Motor neuron (in vitro differentiated cells): ENCODE measurements around the gene SPECC1. TPM values are rescaled to one million over a fixed set of nuclear protein-coding genes. Genes with fewer than 3 reads are reported as not detected.

Source experiments
- ATAC-seq, 8 experiments: fragments of 200-7000 bp; cut with Tn5 transposase; replicated peaks in 6 of 8; 2 replicates each; pipeline ENCODE4 v1.8.0; 2021; ENCODE audit warnings: mild to moderate bottlenecking in 8 of 8, moderate library complexity in 8 of 8
- H3K27ac ChIP-seq, 2 donors: fragments of 250-450 bp; sonication (Bioruptor Pico); 2 replicates each; pipeline ENCODE4 v1.9.0; 2021; ENCODE audit warnings: antibody characterized with exemption in 2 of 2, mild to moderate bottlenecking in 2 of 2, moderate library complexity in 1 of 2
- H3K4me1 ChIP-seq, 2 donors: fragments of 250-450 bp; sonication (Bioruptor Pico); replicated peaks in 1 of 2; 2 replicates each; pipeline ENCODE4 v1.6.1; 2021; ENCODE audit warnings: antibody characterized with exemption in 2 of 2, mild to moderate bottlenecking in 2 of 2, moderate library complexity in 1 of 2
- H3K4me3 ChIP-seq, 5 donors: fragments of 250-450 bp; sonication (Bioruptor Pico); 2 replicates each; pipeline ENCODE4 v1.9.0; 2021; ENCODE audit warnings: antibody characterized with exemption in 5 of 5, mild to moderate bottlenecking in 5 of 5, moderate library complexity in 4 of 5
- WGBS, 10 experiments: fragments of 450-650 bp; shearing (Covaris generic); methylation state at CpG; one replicate each; pipeline ENCODE4 v1.0.0; 2022; 5-methylcytosine and 5-hydroxymethylcytosine counted together
- in situ Hi-C, 9 experiments: fragments of 400-800 bp; cut with MboI; loops; one replicate each; pipeline ENCODE4 v1.15.0; 2021; ENCODE audit warnings: low sequenced_read_pairs in 9 of 9, low pct_unique_long_range_greater_than_20kb in 2 of 9; ENCODE audit not compliant: unreplicated experiment in 9 of 9
- total RNA-seq, 8 experiments: library from RNA; unstranded; fragments of 300-600 nt; gene quantifications; 2 replicates each; pipeline versions ENCODE4 v1.2.3 to v1.2.4, GENCODE V29; 2022

The SPECC1 gene
- total RNA-seq, 8 experiments from 2014 or later = 25.8 to 269 (median 79.5) TPM

DNA sequence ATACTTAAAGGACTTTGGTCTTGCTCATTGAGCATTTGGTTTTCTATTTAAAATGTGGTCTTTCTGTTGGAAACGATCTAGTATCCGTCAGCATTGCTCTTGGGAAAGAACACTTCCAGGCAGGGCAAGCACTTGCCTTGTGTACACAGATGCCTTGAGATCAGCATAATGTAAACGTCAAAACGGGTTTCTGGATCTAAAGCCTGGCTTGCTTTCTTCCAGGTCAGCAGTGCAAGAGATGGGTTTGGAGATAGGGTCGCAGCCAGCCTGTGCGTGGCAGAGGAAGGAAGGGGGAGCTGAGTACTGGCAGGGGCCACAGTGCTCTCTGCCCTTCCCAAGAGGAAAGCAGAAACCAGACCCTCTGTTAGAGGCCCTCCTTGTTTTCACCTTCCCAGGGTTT is 282.7 kb downstream of the SPECC1 start:
- in situ Hi-C loops = no loop called here
- WGBS, 10 experiments = 22 to 100% (median 69%) methylated on average over 1 to 4 of the region's 6 CpGs; no CpG with 5 or more reads in 5 of the 10 experiments
- H3K4me3 ChIP-seq = no peak overlapping the region

GRCh38 chr17:20293501-20293900 is 284.3 kb downstream of the SPECC1 start:
- no peak for ATAC-seq
- H3K4me1 ChIP-seq = no peaks in the 10 kb centered on the region
- in situ Hi-C loops = no loop called here
- no peak overlapping the region for H3K4me3 ChIP-seq
- WGBS, 10 experiments = 25 to 100% (median 100%) methylated on average over 1 of the region's 2 CpGs; no CpG with 5 or more reads in 7 of the 10 experiments
- no peak overlapping the region for H3K27ac ChIP-seq

More for the DNA sequence above, 282.7 kb downstream of the SPECC1 start:
- Histone ChIP-seq H3K4me1 (no peaks in the 10 kb centered on the region), H3K27ac (no peak overlapping the region)
- peak in 2 of 8 experiments; percentile 61 to 87 for ATAC-seq

- Histone ChIP-seq H3K27ac (no peak overlapping the region), H3K4me3 (no peak overlapping the region), H3K4me1 (no peaks in the 10 kb centered on the region)
- no peak for ATAC-seq
- WGBS, 10 experiments = 58 to 100% (median 100%) methylated on average over 1 to 3 of the region's 6 CpGs; no CpG with 5 or more reads in 5 of the 10 experiments
- in situ Hi-C loops = no loop called here
Measured at GRCh38 chr17:20294120-20294519, 285.0 kb downstream of the SPECC1 start.

- no peak overlapping the region for H3K4me3 ChIP-seq
- ATAC-seq = no peak
- 43 to 100% (median 72%) methylated on average over 1 to 3 of the region's 3 CpGs; no CpG with 5 or more reads in 6 of the 10 experiments for WGBS, 10 experiments
- H3K27ac ChIP-seq = no peak overlapping the region
- in situ Hi-C loops = no loop called here
- peaks cover 0 to 6% of the 10 kb centered on the region in 2 donors for H3K4me1 ChIP-seq
Measured at GRCh38 chr17:20299013-20299412, 289.9 kb downstream of the SPECC1 start.

DNA sequence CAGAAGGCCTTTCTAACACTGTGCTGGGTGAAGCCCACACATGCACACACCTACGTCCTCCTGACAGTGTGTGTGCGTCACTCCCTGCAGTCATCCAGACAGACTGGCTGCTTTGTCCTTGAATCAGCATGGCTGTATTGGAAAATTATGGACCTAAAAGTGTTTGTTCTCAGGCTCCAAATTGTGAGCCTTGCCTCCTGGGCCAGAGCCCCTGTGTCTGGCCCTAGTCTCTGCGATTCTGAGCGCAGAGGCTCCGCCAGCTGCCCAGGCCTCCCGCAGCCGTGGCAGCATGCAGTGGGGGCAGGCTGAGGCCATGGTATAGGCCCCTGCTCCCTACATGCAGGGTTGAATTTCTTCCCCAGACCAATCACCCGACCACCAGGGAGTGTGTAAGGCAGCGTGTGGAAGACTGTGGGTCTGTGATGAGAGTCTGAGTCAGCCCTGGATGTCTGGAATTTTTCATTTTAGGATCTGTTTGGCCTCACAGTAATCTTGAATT is 291.3 kb downstream of the SPECC1 start:
- WGBS, 10 experiments = 21 to 100% (median 95%) methylated on average over 1 to 4 of the region's 9 CpGs; no CpG with 5 or more reads in 5 of the 10 experiments
- H3K27ac ChIP-seq = no peak overlapping the region
- in situ Hi-C loops = no loop called here
- ATAC-seq = peak in 5 of 8 experiments; percentile 30 to 56 (median 43)
- peaks cover 0 to 6% of the 10 kb centered on the region in 2 donors for H3K4me1 ChIP-seq
- H3K4me3 ChIP-seq = no peak overlapping the region

DNA sequence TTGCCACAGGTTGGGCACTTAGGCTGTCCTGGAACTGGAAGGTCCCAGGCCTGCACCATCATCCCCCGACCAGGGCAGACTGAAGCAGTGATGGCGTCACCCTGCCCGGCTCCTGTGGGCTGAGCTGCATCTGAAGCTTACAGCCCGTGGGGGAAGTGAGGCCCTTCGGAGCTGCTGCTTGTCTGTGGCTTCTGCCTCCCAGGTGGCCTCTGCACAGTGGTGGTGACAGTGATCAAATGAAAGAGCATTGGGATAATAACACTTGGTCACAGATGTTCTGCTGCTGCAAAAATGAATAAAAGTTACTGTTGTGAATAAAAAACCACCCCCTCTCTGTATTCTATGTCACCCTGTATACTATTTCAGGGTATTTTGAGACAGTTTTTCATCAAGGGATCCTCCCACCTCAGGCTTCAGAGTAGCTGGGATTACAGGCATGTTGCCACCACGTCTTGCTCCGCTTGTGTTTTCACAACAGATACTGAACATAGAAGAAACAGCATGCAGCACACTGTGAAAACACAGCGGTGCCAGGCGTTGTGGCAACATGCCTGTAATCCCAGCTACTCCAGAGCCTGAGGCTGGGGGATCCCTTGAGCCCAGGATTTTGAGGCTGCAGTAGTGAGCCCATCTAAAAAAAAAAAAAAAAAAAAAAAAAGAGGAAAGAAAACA is 293.2 kb downstream of the SPECC1 start:
- H3K4me1 ChIP-seq = peaks cover 0 to 6% of the 10 kb centered on the region in 2 donors
- in situ Hi-C loops = no loop called here
- ATAC-seq = peak in 7 of 8 experiments; percentile 31 to 67 (median 53)
- WGBS, 10 experiments = 75 to 100% (median 90%) methylated on average over 1 to 6 of the region's 9 CpGs; no CpG with 5 or more reads in 2 of the 10 experiments
- H3K4me3 ChIP-seq = no peak overlapping the region
- no peak overlapping the region for H3K27ac ChIP-seq

GRCh38 chr17:20304961-20305360 is 295.8 kb downstream of the SPECC1 start:
- Histone ChIP-seq H3K4me1 (peaks cover 0 to 6% of the 10 kb centered on the region in 2 donors), H3K27ac (no peak overlapping the region), H3K4me3 (no peak overlapping the region)
- in situ Hi-C loops = no loop called here
- WGBS, 10 experiments = 36 to 100% (median 100%) methylated on average over 1 to 5 of the region's 5 CpGs; no CpG with 5 or more reads in 3 of the 10 experiments
- ATAC-seq = no peak

- in situ Hi-C loops = no loop called here
- H3K27ac ChIP-seq = no peak overlapping the region
- H3K4me3 ChIP-seq = no peak overlapping the region
- no peak for ATAC-seq
- H3K4me1 ChIP-seq = peaks cover 0 to 6% of the 10 kb centered on the region in 2 donors
Measured at GRCh38 chr17:20306924-20307323, 297.8 kb downstream of the SPECC1 start.

- WGBS, 10 experiments = 14 to 100% (median 100%) methylated on average over 1 of the region's 1 CpG; no CpG with 5 or more reads in 1 of the 10 experiments
- no peak overlapping the region for H3K4me3 ChIP-seq
- in situ Hi-C loops = no loop called here
- ATAC-seq = no peak
- no peak overlapping the region for H3K27ac ChIP-seq
- H3K4me1 ChIP-seq = peaks cover 0 to under 1% of the 10 kb centered on the region in 2 donors
Measured at GRCh38 chr17:20307326-20307910, 298.3 kb downstream of the SPECC1 start.

GRCh38 chr17:20310481-20310880 is 301.3 kb downstream of the SPECC1 start:
- Histone ChIP-seq H3K27ac (no peak overlapping the region), H3K4me3 (no peak overlapping the region), H3K4me1 (peaks cover 0 to 6% of the 10 kb centered on the region in 2 donors)
- no peak for ATAC-seq
- in situ Hi-C loops = no loop called here
- 50 to 100% (median 82%) methylated on average over 1 to 5 of the region's 5 CpGs; no CpG with 5 or more reads in 2 of the 10 experiments for WGBS, 10 experiments

- ATAC-seq = peak in 5 of 8 experiments; percentile 63 to 94 (median 85)
- Histone ChIP-seq H3K4me3 (no peak overlapping the region), H3K4me1 (peaks cover 0 to 6% of the 10 kb centered on the region in 2 donors), H3K27ac (no peak overlapping the region)
- 70 to 94% (median 80%) methylated on average over 1 to 10 of the region's 10 CpGs; no CpG with 5 or more reads in 1 of the 10 experiments for WGBS, 10 experiments
- in situ Hi-C loops = no loop called here
Measured at GRCh38 chr17:20313306-20313705, 304.1 kb downstream of the SPECC1 start.

- in situ Hi-C loops = no loop called here
- 50 to 100% (median 85%) methylated on average over 1 to 3 of the region's 7 CpGs; no CpG with 5 or more reads in 3 of the 10 experiments for WGBS, 10 experiments
- Histone ChIP-seq H3K4me1 (peaks cover 0 to 6% of the 10 kb centered on the region in 2 donors), H3K4me3 (no peak overlapping the region), H3K27ac (no peak overlapping the region)
- ATAC-seq = no peak
Measured at GRCh38 chr17:20313891-20314290, 304.7 kb downstream of the SPECC1 start.

DNA sequence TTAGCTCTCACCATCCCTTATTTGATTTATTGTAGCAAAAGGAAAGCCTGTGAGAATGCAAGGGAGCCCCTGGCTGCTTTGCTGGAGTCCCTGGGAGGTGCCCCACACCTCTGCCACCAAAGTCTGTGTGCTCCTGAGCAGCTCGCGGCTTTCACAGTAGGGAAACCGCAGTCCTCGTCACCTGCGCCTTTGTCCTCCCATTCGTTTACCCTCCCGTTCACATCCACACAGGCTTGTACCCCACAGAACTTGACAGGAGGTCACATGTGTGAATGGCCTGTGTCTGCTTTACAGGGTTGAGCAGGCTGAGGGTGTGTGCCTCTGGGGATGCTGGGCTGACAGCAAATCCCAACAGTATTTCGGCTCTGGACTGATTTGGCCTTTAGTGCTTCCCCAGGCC is 305.7 kb downstream of the SPECC1 start:
- in situ Hi-C loops = no loop called here
- WGBS, 10 experiments = 77 to 100% (median 97%) methylated on average over 1 to 6 of the region's 8 CpGs; no CpG with 5 or more reads in 6 of the 10 experiments

More for the DNA sequence above, 305.7 kb downstream of the SPECC1 start:
- Histone ChIP-seq H3K4me1 (peaks cover 0 to 6% of the 10 kb centered on the region in 2 donors), H3K27ac (no peak overlapping the region), H3K4me3 (no peak overlapping the region)
- ATAC-seq = peak in 2 of 8 experiments; percentile 9 to 27
